ENCODE measurements around the gene ARHGEF6. TPM values are rescaled to one million over a fixed set of nuclear protein-coding genes. Genes with fewer than 3 reads are reported as not detected.

Gene ARHGEF6, protein sequence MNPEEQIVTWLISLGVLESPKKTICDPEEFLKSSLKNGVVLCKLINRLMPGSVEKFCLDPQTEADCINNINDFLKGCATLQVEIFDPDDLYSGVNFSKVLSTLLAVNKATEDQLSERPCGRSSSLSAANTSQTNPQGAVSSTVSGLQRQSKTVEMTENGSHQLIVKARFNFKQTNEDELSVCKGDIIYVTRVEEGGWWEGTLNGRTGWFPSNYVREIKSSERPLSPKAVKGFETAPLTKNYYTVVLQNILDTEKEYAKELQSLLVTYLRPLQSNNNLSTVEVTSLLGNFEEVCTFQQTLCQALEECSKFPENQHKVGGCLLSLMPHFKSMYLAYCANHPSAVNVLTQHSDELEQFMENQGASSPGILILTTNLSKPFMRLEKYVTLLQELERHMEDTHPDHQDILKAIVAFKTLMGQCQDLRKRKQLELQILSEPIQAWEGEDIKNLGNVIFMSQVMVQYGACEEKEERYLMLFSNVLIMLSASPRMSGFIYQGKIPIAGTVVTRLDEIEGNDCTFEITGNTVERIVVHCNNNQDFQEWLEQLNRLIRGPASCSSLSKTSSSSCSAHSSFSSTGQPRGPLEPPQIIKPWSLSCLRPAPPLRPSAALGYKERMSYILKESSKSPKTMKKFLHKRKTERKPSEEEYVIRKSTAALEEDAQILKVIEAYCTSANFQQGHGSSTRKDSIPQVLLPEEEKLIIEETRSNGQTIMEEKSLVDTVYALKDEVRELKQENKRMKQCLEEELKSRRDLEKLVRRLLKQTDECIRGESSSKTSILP
- total RNA-seq = 10 to 100 TPM; 23.6 to 37.9 (median 26.0) TPM
- polyA plus RNA-seq = 10 to 100 TPM in 2 of 3 donors, 1 to 10 TPM in 1; 9.1 to 26.1 (median 12.3) TPM
- long read RNA-seq, donor 1, full-length matches to known transcripts = 1 of 6 reads
- long read RNA-seq, donor 1, partial matches to known transcripts = 5 of 6 reads
- long read RNA-seq, donor 1, other reads (novel, unspliced or antisense) = 0 of 6 reads
- long read RNA-seq, donor 2, full-length matches to known transcripts = 1 of 6 reads
- long read RNA-seq, donor 2, partial matches to known transcripts = 5 of 6 reads
- long read RNA-seq, donor 2, other reads (novel, unspliced or antisense) = 0 of 6 reads
- long read RNA-seq, donor 3 = 0 reads
- long read RNA-seq, donor 4, partial matches to known transcripts = 0 of 1 reads
- long read RNA-seq, donor 4, other reads (novel, unspliced or antisense) = 1 of 1 reads
- long read RNA-seq, donor 5, full-length matches to known transcripts = 12 of 22 reads
- long read RNA-seq, donor 5, partial matches to known transcripts = 1 of 22 reads
- long read RNA-seq, donor 5, other reads (novel, unspliced or antisense) = 9 of 22 reads
- long read RNA-seq, donor 6, partial matches to known transcripts = 2 of 8 reads
- long read RNA-seq, donor 6, other reads (novel, unspliced or antisense) = 6 of 8 reads
- long read RNA-seq, donor 7, partial matches to known transcripts = 8 of 8 reads
- long read RNA-seq, donor 7, other reads (novel, unspliced or antisense) = 0 of 8 reads
- long read RNA-seq, donor 8, full-length matches to known transcripts = 1 of 1 reads
- long read RNA-seq, donor 8, partial matches to known transcripts = 0 of 1 reads
- long read RNA-seq, donor 8, other reads (novel, unspliced or antisense) = 0 of 1 reads
- long read RNA-seq, donor 9 = 0 reads
- long read RNA-seq, donor 10 = 0 reads

DNA sequence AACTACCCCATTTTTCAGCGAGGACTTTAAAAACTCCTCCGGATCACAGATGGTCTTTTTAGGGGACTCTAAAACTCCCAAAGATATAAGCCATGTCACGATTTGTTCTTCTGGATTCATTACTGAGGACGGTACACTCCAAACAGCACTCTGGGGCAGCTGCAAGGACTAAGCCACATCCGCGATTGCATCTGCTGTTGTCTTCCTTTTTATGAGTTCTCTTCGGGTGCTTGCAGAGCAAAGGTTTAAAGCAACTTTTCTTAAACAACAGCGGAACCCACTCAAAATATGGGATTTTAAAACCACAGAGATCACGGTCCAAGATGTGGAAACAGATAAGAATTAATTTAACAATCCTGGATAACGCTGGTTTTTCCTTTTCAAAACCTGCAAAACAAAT lies at the start of gene ARHGEF6:
Gene ARHGEF6, minus strand, starts transcription at position 170 of the 400 bp plus-strand sequence. Its CDS starts 50 bp downstream, at position 120.
- Histone ChIP-seq H3K4me1 (replicated peaks in 1 of 2) (peaks cover 4 to 13% of the 10 kb centered on the region in 2 donors), H3K27me3 (no peaks in the 10 kb centered on the region), H3K4me3 (peak within 1 kb of the TSS in 1 of 4 donors; percentile 31), H3K27ac (peak within 1 kb of the TSS in 3 of 5 donors; percentile 20 to 63 (median 58)), H3K36me3 (replicated peaks in 1 of 2) (no peaks in the 10 kb centered on the region), H3K9me3 (replicated peaks in 1 of 3) (no peaks in the 10 kb centered on the region)
- 42 to 67% (median 53%) methylated on average over 10 of the region's 10 CpGs for WGBS, 4 donors
- TF ChIP-seq, protein P1, sequence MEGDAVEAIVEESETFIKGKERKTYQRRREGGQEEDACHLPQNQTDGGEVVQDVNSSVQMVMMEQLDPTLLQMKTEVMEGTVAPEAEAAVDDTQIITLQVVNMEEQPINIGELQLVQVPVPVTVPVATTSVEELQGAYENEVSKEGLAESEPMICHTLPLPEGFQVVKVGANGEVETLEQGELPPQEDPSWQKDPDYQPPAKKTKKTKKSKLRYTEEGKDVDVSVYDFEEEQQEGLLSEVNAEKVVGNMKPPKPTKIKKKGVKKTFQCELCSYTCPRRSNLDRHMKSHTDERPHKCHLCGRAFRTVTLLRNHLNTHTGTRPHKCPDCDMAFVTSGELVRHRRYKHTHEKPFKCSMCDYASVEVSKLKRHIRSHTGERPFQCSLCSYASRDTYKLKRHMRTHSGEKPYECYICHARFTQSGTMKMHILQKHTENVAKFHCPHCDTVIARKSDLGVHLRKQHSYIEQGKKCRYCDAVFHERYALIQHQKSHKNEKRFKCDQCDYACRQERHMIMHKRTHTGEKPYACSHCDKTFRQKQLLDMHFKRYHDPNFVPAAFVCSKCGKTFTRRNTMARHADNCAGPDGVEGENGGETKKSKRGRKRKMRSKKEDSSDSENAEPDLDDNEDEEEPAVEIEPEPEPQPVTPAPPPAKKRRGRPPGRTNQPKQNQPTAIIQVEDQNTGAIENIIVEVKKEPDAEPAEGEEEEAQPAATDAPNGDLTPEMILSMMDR (IDR thresholded peaks at IDR 0.05) = no peak
- no peak for TF ChIP-seq POLR2A (IDR thresholded peaks at IDR 0.05)
- peak in 1 of 7 donors; percentile 51 for DNase-seq
- intact Hi-C loops (cut with DNase I) = no loop called here

DNA sequence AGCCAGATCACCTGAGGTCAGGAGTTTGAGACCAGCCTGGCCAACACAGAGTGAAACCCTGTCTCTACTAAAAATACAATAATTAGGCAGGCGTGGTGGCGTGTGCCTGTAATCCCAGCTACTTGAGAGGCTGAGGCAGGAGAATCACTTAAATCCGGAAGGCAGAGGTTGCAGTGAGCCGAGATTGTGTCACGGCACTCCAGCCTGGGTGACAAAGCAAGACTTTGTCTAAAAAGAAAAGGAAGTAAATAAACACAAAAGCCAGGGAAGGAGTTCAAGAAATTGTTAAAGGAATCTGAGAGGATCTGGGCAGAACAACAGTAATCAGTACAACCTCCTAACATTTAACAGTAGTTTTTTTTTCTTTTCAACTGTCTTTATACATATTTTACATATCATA lies 48.7 kb upstream of the ARHGEF6 start:
- H3K4me3 ChIP-seq = no peak overlapping the region
- 69 to 82% (median 79%) methylated on average over 3 to 5 of the region's 5 CpGs for WGBS, 4 donors
- no peak for DNase-seq
- intact Hi-C loops (cut with DNase I) = no loop called here
- TF ChIP-seq POLR2A (IDR thresholded peaks at IDR 0.05) = no peak
- TF ChIP-seq, protein P1 (IDR thresholded peaks at IDR 0.05) = no peak
- H3K27ac ChIP-seq = no peak overlapping the region
- no peaks in the 10 kb centered on the region for H3K4me1 ChIP-seq (replicated peaks in 1 of 2)
- no peaks in the 10 kb centered on the region for H3K36me3 ChIP-seq (replicated peaks in 1 of 2)
- H3K27me3 ChIP-seq = no peaks in the 10 kb centered on the region
- H3K9me3 ChIP-seq (replicated peaks in 1 of 3) = no peaks in the 10 kb centered on the region

DNA sequence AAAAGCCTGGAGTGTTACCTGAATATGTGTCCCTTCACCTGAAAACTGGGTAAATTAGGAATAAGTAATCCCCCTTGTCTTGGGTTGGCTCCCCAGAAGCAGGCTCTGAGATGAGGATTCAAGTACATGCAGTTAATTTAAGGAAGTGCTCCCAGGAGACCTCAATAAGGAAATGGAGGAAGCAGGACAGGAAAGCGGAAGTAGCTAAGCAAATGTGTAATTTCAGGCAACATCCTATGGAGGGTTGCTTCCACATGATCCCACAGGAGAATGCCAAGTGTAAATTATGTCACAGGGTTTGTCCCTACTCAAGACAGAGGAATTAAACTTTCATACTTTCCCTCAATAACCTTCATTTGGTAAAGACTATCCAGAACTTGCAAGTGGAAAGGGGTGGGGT lies 48.1 kb upstream of the ARHGEF6 start:
- H3K36me3 ChIP-seq (replicated peaks in 1 of 2) = no peaks in the 10 kb centered on the region

More for the DNA sequence above, 48.1 kb upstream of the ARHGEF6 start:
- no peak overlapping the region for H3K4me3 ChIP-seq
- H3K9me3 ChIP-seq (replicated peaks in 1 of 3) = no peaks in the 10 kb centered on the region
- H3K27ac ChIP-seq = no peak overlapping the region
- TF ChIP-seq POLR2A (IDR thresholded peaks at IDR 0.05) = no peak
- TF ChIP-seq, protein P1 (IDR thresholded peaks at IDR 0.05) = no peak
- H3K27me3 ChIP-seq = no peaks in the 10 kb centered on the region
- no peaks in the 10 kb centered on the region for H3K4me1 ChIP-seq (replicated peaks in 1 of 2)
- no peak for DNase-seq
- intact Hi-C loops (cut with DNase I) = no loop called here
- WGBS, 4 donors = 58 to 81% (median 73%) methylated on average over 1 of the region's 1 CpG

Data from adrenal gland (tissue), 19 donors.